Measurements from ENCODE around the gene ZNF584. TPM values are rescaled to one million over a fixed set of nuclear protein-coding genes. Genes with fewer than 3 reads are reported as not detected.
"Not testable (repeated sequence)": the region's sequence is repeated elsewhere in the genome, so short reads cannot be mapped to it uniquely, and the experiment has no call there.

The ZNF584 gene
- 10 to 100 TPM in 1 of 2 experiments, 1 to 10 TPM in 1; 8.3 to 10.7 TPM for total RNA-seq

GRCh38 chr19:58408152-58409009 lies at the start of gene ZNF584:
Gene ZNF584, plus strand, starts transcription at chr19:58408649. Its CDS starts 499 bp downstream, at chr19:58409148.
- CTCF ChIA-PET: interaction anchor here (0.8 to 2.1 kb wide), 4 partner anchors 61 to 112 kb away, joined by 3 to 5 read pairs (median 3); partner anchors contain the start of gene ZBTB45
- Mint-ChIP-seq H3K4me1 (ENCODE audit: low read depth) (peaks cover 31% of the 10 kb centered on the region), H3K9me3 (no peaks in the 10 kb centered on the region), H3K27me3 (no peaks in the 10 kb centered on the region), H3K4me3 (peak within 1 kb of the TSS; percentile 83), H3K36me3 (peaks cover 3% of the 10 kb centered on the region), H3K27ac (peak within 1 kb of the TSS; percentile 95)
- intact Hi-C loops (cut with micrococcal nuclease): loop anchor here (1.0 to 10.0 kb wide), 7 partner anchors 21 to 494 kb away; partner anchors contain the start of genes RPS5, ZNF132, ZNF324B and ZNF417
- DNase-seq: peak; percentile 97
- POLR2A ChIA-PET: interaction anchor here (0.6 to 1.2 kb wide), 8 partner anchors 21 to 167 kb away, joined by 3 to 4 read pairs (median 3); partner anchors contain the start of genes ZNF324, ZNF497 and ZNF837

- ChIA-PET POLR2A (interaction anchor here (0.9 to 2.0 kb wide), 6 partner anchors 14 to 158 kb away, joined by 4 to 12 read pairs (median 6); partner anchors contain the start of genes ERVK3-1, ZBTB45, ZNF584 and ZNF837), CTCF (interaction anchor here (1.3 to 1.4 kb wide), 2 partner anchors 8 to 152 kb away, joined by 3 read pairs; no protein-coding TSS in a partner anchor)
- no peaks in the 10 kb centered on the region for H3K9me3 Mint-ChIP-seq
- no peaks in the 10 kb centered on the region for H3K27me3 Mint-ChIP-seq
- H3K27ac Mint-ChIP-seq: peak overlapping the region; percentile 89
- H3K4me3 Mint-ChIP-seq: peak overlapping the region; percentile 94
- H3K4me1 Mint-ChIP-seq (ENCODE audit: low read depth): peaks cover 10% of the 10 kb centered on the region
- H3K36me3 Mint-ChIP-seq: no peaks in the 10 kb centered on the region
- DNase-seq: peak; percentile 70
- intact Hi-C loops (cut with micrococcal nuclease): loop anchor here (1.0 kb wide), 6 partner anchors 15 to 78 kb away; partner anchors contain the start of genes ERVK3-1, ZNF132, ZNF837 and ZSCAN22
Observed at GRCh38 chr19:58361900-58362271, 46.6 kb upstream of the ZNF584 start.

GRCh38 chr19:58362272-58362994 lies 46.0 kb upstream of the ZNF584 start, which contains the start of gene ZNF497:
Gene ZNF497, minus strand, starts transcription at chr19:58362751. Its CDS starts 5,116 bp downstream, at chr19:58357635.
- intact Hi-C loops (cut with micrococcal nuclease): loop anchor here (1.0 kb wide), 6 partner anchors 15 to 78 kb away; partner anchors contain the start of genes ERVK3-1, ZNF132, ZNF837 and ZSCAN22
- H3K9me3 Mint-ChIP-seq: no peaks in the 10 kb centered on the region
- H3K4me1 Mint-ChIP-seq (ENCODE audit: low read depth): peaks cover 8% of the 10 kb centered on the region
- H3K36me3 Mint-ChIP-seq: no peaks in the 10 kb centered on the region
- no peaks in the 10 kb centered on the region for H3K27me3 Mint-ChIP-seq
- peak within 1 kb of the TSS; percentile 89 for H3K27ac Mint-ChIP-seq
- ChIA-PET CTCF (interaction anchor here (0.7 to 1.7 kb wide), 5 partner anchors 8 to 164 kb away, joined by 3 to 12 read pairs (median 3); partner anchors contain the start of gene ZBTB45), POLR2A (interaction anchor here (0.5 to 2.0 kb wide), 10 partner anchors 14 to 193 kb away, joined by 3 to 12 read pairs (median 4); partner anchors contain the start of genes CHMP2A, ERVK3-1, RPS5 and ZBTB45)
- DNase-seq: peak; percentile 98
- peak within 1 kb of the TSS; percentile 94 for H3K4me3 Mint-ChIP-seq

GRCh38 chr19:58364146-58364545 lies 44.3 kb upstream of the ZNF584 start:
- Mint-ChIP-seq H3K9me3 (no peaks in the 10 kb centered on the region), H3K27me3 (no peaks in the 10 kb centered on the region), H3K4me1 (ENCODE audit: low read depth) (peaks cover 8% of the 10 kb centered on the region), H3K36me3 (no peaks in the 10 kb centered on the region), H3K4me3 (no peak overlapping the region), H3K27ac (no peak overlapping the region)
- ChIA-PET POLR2A (interaction anchor here (1.0 kb wide), 1 partner anchor 23 kb away, joined by 3 read pairs; the partner anchor contains the start of gene RPS5), CTCF (interaction anchor here (1.7 kb wide), 1 partner anchor 156 kb away, joined by 12 read pairs; the partner anchor contains the start of gene ZBTB45)
- intact Hi-C loops (cut with micrococcal nuclease): no loop called here
- no peak for DNase-seq

- H3K27ac Mint-ChIP-seq: no peak overlapping the region
- H3K4me1 Mint-ChIP-seq (ENCODE audit: low read depth): peaks cover 7% of the 10 kb centered on the region
- no peak for DNase-seq
- no peaks in the 10 kb centered on the region for H3K36me3 Mint-ChIP-seq
- intact Hi-C loops (cut with micrococcal nuclease): no loop called here
- POLR2A ChIA-PET: no interaction called here
- no peaks in the 10 kb centered on the region for H3K9me3 Mint-ChIP-seq
- CTCF ChIA-PET: no interaction called here
- H3K27me3 Mint-ChIP-seq: no peaks in the 10 kb centered on the region
- no peak overlapping the region for H3K4me3 Mint-ChIP-seq
Observed at GRCh38 chr19:58366585-58367430, 41.6 kb upstream of the ZNF584 start.

GRCh38 chr19:58367698-58368454 lies 40.6 kb upstream of the ZNF584 start:
- POLR2A ChIA-PET: no interaction called here
- H3K27ac Mint-ChIP-seq: no peak overlapping the region
- no peaks in the 10 kb centered on the region for H3K27me3 Mint-ChIP-seq
- intact Hi-C loops (cut with micrococcal nuclease): no loop called here
- H3K4me1 Mint-ChIP-seq (ENCODE audit: low read depth): peaks cover under 1% of the 10 kb centered on the region
- DNase-seq: no peak
- no peaks in the 10 kb centered on the region for H3K9me3 Mint-ChIP-seq
- no peaks in the 10 kb centered on the region for H3K36me3 Mint-ChIP-seq
- H3K4me3 Mint-ChIP-seq: no peak overlapping the region
- CTCF ChIA-PET: no interaction called here

- intact Hi-C loops (cut with micrococcal nuclease): no loop called here
- Mint-ChIP-seq H3K27ac (no peak overlapping the region), H3K4me3 (no peak overlapping the region), H3K27me3 (no peaks in the 10 kb centered on the region), H3K9me3 (no peaks in the 10 kb centered on the region), H3K36me3 (no peaks in the 10 kb centered on the region), H3K4me1 (ENCODE audit: low read depth) (no peaks in the 10 kb centered on the region)
- no peak for DNase-seq
- ChIA-PET CTCF (no interaction called here), POLR2A (no interaction called here)
Observed at GRCh38 chr19:58368561-58369360, 39.7 kb upstream of the ZNF584 start.

- H3K36me3 Mint-ChIP-seq: no peaks in the 10 kb centered on the region
- no peak for DNase-seq
- intact Hi-C loops (cut with micrococcal nuclease): no loop called here
- no peaks in the 10 kb centered on the region for H3K4me1 Mint-ChIP-seq (ENCODE audit: low read depth)
- no peak overlapping the region for H3K4me3 Mint-ChIP-seq
- ChIA-PET POLR2A (no interaction called here), CTCF (no interaction called here)
- no peaks in the 10 kb centered on the region for H3K27me3 Mint-ChIP-seq
- no peak overlapping the region for H3K27ac Mint-ChIP-seq
- no peaks in the 10 kb centered on the region for H3K9me3 Mint-ChIP-seq
Observed at GRCh38 chr19:58372311-58373133, 35.9 kb upstream of the ZNF584 start.

GRCh38 chr19:58374200-58374599 lies 34.2 kb upstream of the ZNF584 start:
- H3K27me3 Mint-ChIP-seq: no peaks in the 10 kb centered on the region
- POLR2A ChIA-PET: no interaction called here
- no peak overlapping the region for H3K27ac Mint-ChIP-seq
- H3K4me3 Mint-ChIP-seq: no peak overlapping the region
- no peaks in the 10 kb centered on the region for H3K9me3 Mint-ChIP-seq
- no peak for DNase-seq
- no peaks in the 10 kb centered on the region for H3K4me1 Mint-ChIP-seq (ENCODE audit: low read depth)
- intact Hi-C loops (cut with micrococcal nuclease): no loop called here
- H3K36me3 Mint-ChIP-seq: no peaks in the 10 kb centered on the region
- CTCF ChIA-PET: no interaction called here

- H3K27me3 Mint-ChIP-seq; intact Hi-C loops (cut with micrococcal nuclease); H3K4me3 Mint-ChIP-seq; H3K9me3 Mint-ChIP-seq; H3K36me3 Mint-ChIP-seq; H3K4me1 Mint-ChIP-seq (ENCODE audit: low read depth); H3K27ac Mint-ChIP-seq; POLR2A ChIA-PET; CTCF ChIA-PET; DNase-seq: not testable (repeated sequence)
Observed at GRCh38 chr19:58376724-58377123, 31.7 kb upstream of the ZNF584 start.

All from activated CD4-positive, alpha-beta memory T cell treated with anti-CD3 and anti-CD28 coated beads for 36 hours (primary cell).